ENCODE measurements around the gene NAALADL2. TPM values are rescaled to one million over a fixed set of nuclear protein-coding genes. Genes with fewer than 3 reads are reported as not detected.
A peak's percentile ranks its signal among the peaks of the same experiment; 100 is the strongest.

Gene NAALADL2
- total and polyA plus RNA-seq, 2 of the 4 experiments (the other 2 are of a cell fraction) = 3.8 to 19.2 TPM

DNA sequence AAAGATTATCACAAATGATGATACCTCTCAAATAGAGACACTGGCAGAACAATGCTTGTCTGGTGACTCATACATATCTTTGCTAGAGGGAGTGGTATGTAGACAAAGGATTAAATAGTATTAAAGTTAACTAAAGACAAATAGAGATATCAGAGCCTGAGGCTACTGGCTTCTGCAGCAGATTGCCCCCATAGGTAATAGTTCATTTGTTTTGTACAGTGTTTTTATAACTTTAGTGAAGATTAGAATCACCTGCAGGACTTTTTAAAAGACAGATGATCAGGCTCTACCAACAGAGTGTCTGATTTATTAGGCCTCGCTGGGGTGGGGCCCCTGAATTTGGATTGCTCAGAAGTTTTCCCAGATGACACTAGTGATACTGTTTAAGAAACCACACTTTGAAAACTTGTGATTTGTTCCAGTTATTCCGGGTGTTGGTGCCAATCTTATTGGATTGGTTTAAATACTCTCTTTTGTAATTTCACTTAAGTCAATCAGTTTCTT is 96.4 kb downstream of the NAALADL2 start:
- Histone ChIP-seq H2BK5ac (ENCODE audit: low read depth, low read length, poor library complexity, severe bottlenecking) (peak overlapping the region; percentile 91), H3K23ac (ENCODE audit: low read depth, low read length) (no peak overlapping the region), H3K14ac (replicated peaks; ENCODE audit: low read depth, low read length) (0 out of 2 replicates have a peak overlapping the region, but pooled peaks have one; percentile 83), H3K27ac (ENCODE audit: insufficient read depth, low read length) (peak overlapping the region; percentile 29; the same call in 1 of the 2 replicates), H3K4me1 (ENCODE audit: control insufficient read depth, insufficient read depth, low read length) (peaks cover 19% of the 10 kb centered on the region), H4K5ac (ENCODE audit: low read depth, low read length) (peak overlapping the region; percentile 98), H3K9me1 (ENCODE audit: insufficient read depth, low read length) (peaks cover 5% of the 10 kb centered on the region; the same call in 1 of the 2 replicates), H3K79me1 (ENCODE audit: low read depth in 1 of 2, low read length in 2 of 2) (0 out of 4 replicates have a peak, but pooled peaks cover 0 to 18% of the 10 kb centered on the region in 2 experiments), H2AK9ac (replicated peaks; ENCODE audit: low read depth, low read length, poor library complexity) (no peak overlapping the region), H3K18ac (ENCODE audit: low read depth, low read length) (peak overlapping the region; percentile 79), H2AK5ac (ENCODE audit: low read depth, low read length) (no peak overlapping the region), H3K27me3 (ENCODE audit: control insufficient read depth, insufficient read depth, low read length) (no peaks in the 10 kb centered on the region), H3K9ac (ENCODE audit: low read depth, low read length) (no peak overlapping the region), H3K4me2 (ENCODE audit: low read depth, low read length) (no peak overlapping the region), H4K8ac (ENCODE audit: low read depth in 2 of 2, low read length in 2 of 2) (peak overlapping the region; percentile 52 to 77; a peak in 3 of 4 replicates), H2AFZ (replicated peaks; ENCODE audit: low read length, poor library complexity) (no peak overlapping the region), H3K56ac (ENCODE audit: extremely low read depth, insufficient read depth, low read length) (no peak overlapping the region; the same call in 1 of the 2 replicates), H2BK15ac (ENCODE audit: low read depth, low read length) (no peak overlapping the region; the same call in 2 of the 3 replicates), H4K91ac (ENCODE audit: insufficient read depth, low read depth, low read length) (peak overlapping the region; percentile 53; the same call in 1 of the 2 replicates), H4K20me1 (ENCODE audit: insufficient read depth, low read length) (no peaks in the 10 kb centered on the region), H2BK20ac (ENCODE audit: low read depth, low read length) (peak overlapping the region; percentile 92), H3K4me3 (ENCODE audit: insufficient read depth, low read depth, low read length) (no peak overlapping the region), H3K9me3 (ENCODE audit: control insufficient read depth, insufficient read depth, low read length) (no peaks in the 10 kb centered on the region), H2BK120ac (ENCODE audit: low read depth, low read length) (peak overlapping the region; percentile 91), H3K36me3 (ENCODE audit: control insufficient read depth, insufficient read depth, low read length) (no peaks in the 10 kb centered on the region), H3K4ac (ENCODE audit: low read depth, low read length) (peak overlapping the region; percentile 81)
- WGBS, 2 experiments (ENCODE audit: extremely low coverage in 2 of 2, insufficient read length in 1 of 2) = no CpG with 5 or more reads among the region's 2 CpGs
- DNase-seq (peak; percentile 48), ATAC-seq (ENCODE audit: low read depth) (peak; percentile 25; the same call in 1 of the 2 replicates)
- intact Hi-C loops (cut with micrococcal nuclease) = loop anchor here (5.0 kb wide), 1 partner anchor 828 kb away; no protein-coding TSS in a partner anchor
- dilution Hi-C loops (cut with HindIII; ENCODE audit: low sequenced_read_pairs, unreplicated experiment) = no loop called here
- ChIA-PET POLR2A (ENCODE audit: unreplicated experiment) (no interaction called here), CTCF (no interaction called here)
- in situ Hi-C loops (cut with MboI; ENCODE audit: low sequenced_read_pairs) = loop anchor here (10.0 kb wide), 1 partner anchor 511 kb away; no protein-coding TSS in a partner anchor
- no TSS peak for BruUV-seq (replicated peaks)
- no peak for TF ChIP-seq CHD1 (IDR thresholded peaks at IDR 0.05; ENCODE audit: low read depth, low read length)
- peak; percentile 41; the same call in 1 of the 2 replicates for TF ChIP-seq FOS (IDR thresholded peaks at IDR 0.05; ENCODE audit: low read depth, low read length)
- TF ChIP-seq NFE2L2 (IDR thresholded peaks at IDR 0.05; ENCODE audit: low read depth, low read length) = no peak

All from IMR-90 (cell line).